Parathyroid adenoma (tissue), 2 donors: ENCODE results near the gene TBC1D2.

Experiments used
- H2AFZ ChIP-seq: fragments of 300-600 bp; sonication (generic); one replicate; pipeline ENCODE4 v1.7.0; 2017; ENCODE audit warnings: antibody characterized with exemption, mild to moderate bottlenecking
- H3K27ac ChIP-seq: fragments of 300-600 bp; sonication (generic); one replicate; pipeline ENCODE4 v1.7.0; 2017
- H3K27me3 ChIP-seq: fragments of 300-600 bp; sonication (generic); one replicate; pipeline ENCODE4 v1.7.0; 2017; ENCODE audit warnings: low read length; ENCODE audit not compliant: control insufficient read depth, insufficient read depth
- H3K36me3 ChIP-seq: fragments of 300-600 bp; sonication (generic); one replicate; pipeline ENCODE4 v1.7.0; 2017; ENCODE audit warnings: low read length; ENCODE audit not compliant: control insufficient read depth, insufficient read depth
- H3K4me1 ChIP-seq: fragments of 300-600 bp; sonication (generic); one replicate; pipeline ENCODE4 v1.7.0; 2017; ENCODE audit warnings: control low read depth
- H3K4me2 ChIP-seq: fragments of 300-600 bp; sonication (generic); one replicate; pipeline ENCODE4 v1.7.0; 2017; ENCODE audit warnings: low read length
- H3K4me3 ChIP-seq: fragments of 300-600 bp; sonication (generic); one replicate; pipeline ENCODE4 v1.7.0; 2017; ENCODE audit warnings: low read depth, low read length
- H3K79me2 ChIP-seq: fragments of 300-600 bp; sonication (generic); one replicate; pipeline ENCODE4 v1.7.0; 2017; ENCODE audit warnings: control low read depth
- H3K9ac ChIP-seq: fragments of 300-600 bp; sonication (generic); one replicate; pipeline ENCODE4 v1.7.0; 2017; ENCODE audit warnings: mild to moderate bottlenecking
- H3K9me3 ChIP-seq: fragments of 300-600 bp; sonication (generic); one replicate; pipeline ENCODE4 v1.7.0; 2017; ENCODE audit warnings: low read length; ENCODE audit not compliant: control insufficient read depth
- TF ChIP-seq, protein P1 (sequence below): fragments of 300-600 bp; sonication (generic); IDR thresholded peaks from one replicate; pipeline ENCODE4 v1.7.0; 2017; ENCODE audit warnings: antibody characterized with exemption, mild to moderate bottlenecking
- donor health status: primary hyperparathyroidism.

TBC1D2 gene

DNA sequence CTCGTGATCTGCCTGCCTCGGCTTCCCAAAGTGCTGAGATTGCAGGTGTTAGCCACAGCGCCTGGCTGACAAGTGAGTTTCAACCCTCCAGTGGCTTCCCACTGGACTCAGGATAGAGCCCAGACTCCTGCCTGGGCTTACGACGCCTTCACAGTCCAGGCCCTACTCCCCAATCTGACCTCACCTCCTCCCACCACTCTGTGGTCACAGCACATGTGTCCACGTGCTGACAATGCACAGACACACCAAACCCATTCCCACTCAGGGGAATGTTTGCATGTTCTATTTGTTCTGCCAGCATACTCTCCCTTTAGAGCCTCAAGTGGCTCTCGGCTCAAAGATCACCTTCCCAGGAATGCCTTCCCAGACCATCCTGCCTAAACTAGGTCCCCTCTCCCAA, 105.3 kb downstream of the TBC1D2 start:
- no peaks in the 10 kb centered on the region for H3K36me3 ChIP-seq

DNA sequence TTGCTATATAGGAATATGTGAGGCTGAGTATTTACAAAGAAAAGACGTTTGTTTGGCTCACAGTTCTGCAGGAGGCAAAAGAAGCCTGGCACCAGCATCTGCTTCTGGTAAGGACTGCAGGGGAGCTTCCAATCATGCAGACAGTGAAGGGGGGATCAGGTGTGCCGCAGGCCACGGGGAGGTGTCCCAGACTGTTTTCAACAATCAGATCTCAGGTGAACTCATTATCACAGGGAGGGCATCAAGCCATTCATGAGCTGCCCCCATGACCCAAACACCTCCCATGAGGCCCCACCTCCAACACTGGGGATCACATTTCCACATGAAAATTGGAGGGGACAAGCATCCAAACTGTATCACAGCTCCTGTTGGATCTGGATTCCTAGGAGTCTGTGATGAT, 106.0 kb downstream of the TBC1D2 start:
- no peaks in the 10 kb centered on the region for H3K79me2 ChIP-seq
- H2AFZ ChIP-seq: no peak overlapping the region
- peaks cover 4% of the 10 kb centered on the region for H3K4me1 ChIP-seq
- H3K36me3 ChIP-seq: no peaks in the 10 kb centered on the region
- H3K4me3 ChIP-seq: no peak overlapping the region
- no peak overlapping the region for H3K9ac ChIP-seq
- H3K4me2 ChIP-seq: no peak overlapping the region
- TF ChIP-seq, protein P1, sequence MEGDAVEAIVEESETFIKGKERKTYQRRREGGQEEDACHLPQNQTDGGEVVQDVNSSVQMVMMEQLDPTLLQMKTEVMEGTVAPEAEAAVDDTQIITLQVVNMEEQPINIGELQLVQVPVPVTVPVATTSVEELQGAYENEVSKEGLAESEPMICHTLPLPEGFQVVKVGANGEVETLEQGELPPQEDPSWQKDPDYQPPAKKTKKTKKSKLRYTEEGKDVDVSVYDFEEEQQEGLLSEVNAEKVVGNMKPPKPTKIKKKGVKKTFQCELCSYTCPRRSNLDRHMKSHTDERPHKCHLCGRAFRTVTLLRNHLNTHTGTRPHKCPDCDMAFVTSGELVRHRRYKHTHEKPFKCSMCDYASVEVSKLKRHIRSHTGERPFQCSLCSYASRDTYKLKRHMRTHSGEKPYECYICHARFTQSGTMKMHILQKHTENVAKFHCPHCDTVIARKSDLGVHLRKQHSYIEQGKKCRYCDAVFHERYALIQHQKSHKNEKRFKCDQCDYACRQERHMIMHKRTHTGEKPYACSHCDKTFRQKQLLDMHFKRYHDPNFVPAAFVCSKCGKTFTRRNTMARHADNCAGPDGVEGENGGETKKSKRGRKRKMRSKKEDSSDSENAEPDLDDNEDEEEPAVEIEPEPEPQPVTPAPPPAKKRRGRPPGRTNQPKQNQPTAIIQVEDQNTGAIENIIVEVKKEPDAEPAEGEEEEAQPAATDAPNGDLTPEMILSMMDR: no peak
- H3K9me3 ChIP-seq: no peaks in the 10 kb centered on the region
- H3K27me3 ChIP-seq: no peaks in the 10 kb centered on the region
- no peak overlapping the region for H3K27ac ChIP-seq

More for the DNA sequence above, 105.3 kb downstream of the TBC1D2 start:
- Histone ChIP-seq H3K9me3 (no peaks in the 10 kb centered on the region), H3K4me1 (peaks cover 4% of the 10 kb centered on the region), H2AFZ (no peak overlapping the region), H3K79me2 (no peaks in the 10 kb centered on the region), H3K27ac (no peak overlapping the region), H3K4me3 (no peak overlapping the region), H3K9ac (no peak overlapping the region), H3K4me2 (no peak overlapping the region), H3K27me3 (no peaks in the 10 kb centered on the region)
- TF ChIP-seq, protein P1: no peak
